ENCODE results near the gene C1orf56.

- peak; percentile 43 to 75 for TF ChIP-seq POLR2AphosphoS5 (IDR thresholded peaks at IDR 0.05)
- TF ChIP-seq CTCF (IDR thresholded peaks at IDR 0.05), result no peak
- TF ChIP-seq POLR2A (IDR thresholded peaks at IDR 0.05), result peak in 2 of 4 donors; percentile 18 to 61
- no peak for TF ChIP-seq EP300 (IDR thresholded peaks at IDR 0.05)
Measured at GRCh38 chr1:151047591-151047924, at the start of gene C1orf56.
